ENCODE data around the gene FOXB1. TPM values are rescaled to one million over a fixed set of nuclear protein-coding genes. Genes with fewer than 3 reads are reported as not detected.

The FOXB1 gene
- total and polyA plus RNA-seq, 7 donors: not detected

GRCh38 chr15:60012695-60013094, 8.6 kb downstream of the FOXB1 start:
- H3K27me3 ChIP-seq (ENCODE audit: insufficient read depth in 3 of 3, low read length in 2 of 3): peaks cover 8 to 83% (median 17%) of the 10 kb centered on the region in 3 donors
- DNase-seq: no peak
- WGBS, 3 donors: 64 to 77% (median 73%) methylated on average over 3 of the region's 3 CpGs
- H3K36me3 ChIP-seq (ENCODE audit: insufficient read depth in 1 of 2, low read depth in 1 of 2): no peaks in the 10 kb centered on the region
- H3K4me1 ChIP-seq: no peaks in the 10 kb centered on the region
- no peak overlapping the region for H3K4me3 ChIP-seq
- intact Hi-C loops (cut with DNase I): no loop called here
- H3K9me3 ChIP-seq: no peaks in the 10 kb centered on the region
- TF ChIP-seq CTCF (IDR thresholded peaks at IDR 0.05): no peak
- no peak for ATAC-seq
- H3K27ac ChIP-seq: no peak overlapping the region

GRCh38 chr15:60017538-60018520, 13.7 kb downstream of the FOXB1 start:
- WGBS, 3 donors: 9 to 10% (median 9%) methylated on average over 2 of the region's 2 CpGs
- H3K27me3 ChIP-seq (ENCODE audit: insufficient read depth in 3 of 3, low read length in 2 of 3): peaks cover 5 to 49% (median 10%) of the 10 kb centered on the region in 3 donors
- no peak for TF ChIP-seq CTCF (IDR thresholded peaks at IDR 0.05)
- no peaks in the 10 kb centered on the region for H3K4me1 ChIP-seq
- H3K27ac ChIP-seq: no peak overlapping the region
- intact Hi-C loops (cut with DNase I): no loop called here
- H3K9me3 ChIP-seq: no peaks in the 10 kb centered on the region
- no peak overlapping the region for H3K4me3 ChIP-seq
- DNase-seq (no peak), ATAC-seq (no peak)
- H3K36me3 ChIP-seq (ENCODE audit: insufficient read depth in 1 of 2, low read depth in 1 of 2): no peaks in the 10 kb centered on the region

DNA sequence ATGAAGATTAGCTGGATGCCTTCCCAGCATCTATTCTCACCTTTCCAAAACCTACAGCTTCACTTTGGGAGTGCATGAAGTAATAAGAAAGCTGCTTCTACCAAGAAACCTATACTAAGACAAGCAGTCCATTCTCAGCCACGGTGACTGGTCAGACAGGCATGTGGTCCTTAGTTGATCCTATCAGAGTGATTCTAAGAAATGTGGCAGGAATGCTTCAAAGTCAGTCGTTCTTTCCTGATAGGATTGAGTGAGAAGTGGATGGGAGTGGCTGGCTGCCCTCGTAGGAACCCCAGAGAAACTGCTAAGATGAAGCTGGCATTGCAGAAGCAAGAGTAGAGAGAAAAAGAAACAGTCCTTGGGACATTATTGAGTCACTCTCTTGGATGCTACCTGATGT, 16.6 kb downstream of the FOXB1 start:
- WGBS, 3 donors: 37 to 48% (median 38%) methylated on average over 3 of the region's 3 CpGs
- Histone ChIP-seq H3K36me3 (ENCODE audit: insufficient read depth in 1 of 2, low read depth in 1 of 2) (no peaks in the 10 kb centered on the region), H3K4me1 (no peaks in the 10 kb centered on the region), H3K27me3 (ENCODE audit: insufficient read depth in 3 of 3, low read length in 2 of 3) (peaks cover 0 to 43% (median 11%) of the 10 kb centered on the region in 3 donors), H3K27ac (no peak overlapping the region), H3K9me3 (no peaks in the 10 kb centered on the region), H3K4me3 (no peak overlapping the region)
- ATAC-seq (no peak), DNase-seq (no peak)
- no peak for TF ChIP-seq CTCF (IDR thresholded peaks at IDR 0.05)
- intact Hi-C loops (cut with DNase I): no loop called here

GRCh38 chr15:60021589-60022378, 17.7 kb downstream of the FOXB1 start:
- no peak for ATAC-seq
- no peak for DNase-seq
- peaks cover 0 to 42% (median 11%) of the 10 kb centered on the region in 3 donors for H3K27me3 ChIP-seq (ENCODE audit: insufficient read depth in 3 of 3, low read length in 2 of 3)
- H3K4me1 ChIP-seq: no peaks in the 10 kb centered on the region
- intact Hi-C loops (cut with DNase I): no loop called here
- H3K36me3 ChIP-seq (ENCODE audit: insufficient read depth in 1 of 2, low read depth in 1 of 2): no peaks in the 10 kb centered on the region
- WGBS, 3 donors: 65 to 74% (median 67%) methylated on average over 7 of the region's 7 CpGs
- no peak overlapping the region for H3K27ac ChIP-seq
- H3K9me3 ChIP-seq: no peaks in the 10 kb centered on the region
- TF ChIP-seq CTCF (IDR thresholded peaks at IDR 0.05): no peak
- H3K4me3 ChIP-seq: no peak overlapping the region
